IPS DF 19.7 (cell line): ENCODE data around the gene EYA3.
"Not testable (repeated sequence)": the region's sequence is repeated elsewhere in the genome, so short reads cannot be mapped to it uniquely, and the experiment has no call there.

Source experiments
- DNase-seq: peaks from one replicate; pipeline ENCODE4 v3.0.0-alpha.2; 2013; ENCODE audit warnings: low read depth, low spot score

EYA3 gene

GRCh38 chr1:28028873-28029654 lies 59.3 kb downstream of the EYA3 start:
- DNase-seq = no peak

DNA sequence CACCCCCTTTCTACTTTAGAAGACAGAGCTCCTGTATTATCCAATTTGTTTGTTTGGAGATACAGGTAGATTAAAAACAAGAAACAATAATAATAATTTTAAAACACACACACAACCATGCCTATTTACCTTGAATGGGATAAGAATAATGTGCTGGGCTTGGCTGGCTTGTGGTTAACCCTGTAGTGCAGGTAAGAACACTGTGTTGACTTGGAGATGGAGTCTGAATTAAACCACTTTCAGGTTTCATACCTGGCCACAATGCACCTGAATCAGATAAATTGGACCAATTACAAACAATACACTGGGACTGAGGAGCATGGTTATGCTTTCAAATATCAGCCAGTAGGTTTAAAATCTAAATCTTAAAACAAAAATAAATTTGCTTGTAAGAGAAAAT lies 60.8 kb downstream of the EYA3 start:
- DNase-seq = no peak

- no peak for DNase-seq
Observed at GRCh38 chr1:28027238-28027637, 61.2 kb downstream of the EYA3 start.

- no peak for DNase-seq
Observed at GRCh38 chr1:28026329-28026728, 62.1 kb downstream of the EYA3 start.

DNA sequence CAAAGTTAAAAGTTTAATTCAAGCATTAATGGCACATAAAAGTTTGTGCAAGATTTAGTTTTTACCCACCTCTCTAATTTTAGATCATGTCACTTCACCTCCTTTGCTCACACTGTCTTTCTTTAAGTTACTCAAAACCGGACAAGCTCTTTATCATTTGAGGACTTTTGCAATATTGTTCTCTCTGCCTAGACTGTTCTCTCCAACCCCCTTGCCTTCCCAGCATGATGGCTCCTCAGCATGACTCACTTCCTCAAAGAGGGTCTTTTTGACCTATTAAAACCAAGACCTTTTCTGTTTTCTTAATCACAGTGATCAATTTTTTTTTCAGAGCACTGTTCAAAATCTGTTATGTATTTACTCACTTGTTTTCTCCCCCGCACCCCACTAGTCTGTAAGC lies 67.3 kb downstream of the EYA3 start:
- DNase-seq = no peak

DNA sequence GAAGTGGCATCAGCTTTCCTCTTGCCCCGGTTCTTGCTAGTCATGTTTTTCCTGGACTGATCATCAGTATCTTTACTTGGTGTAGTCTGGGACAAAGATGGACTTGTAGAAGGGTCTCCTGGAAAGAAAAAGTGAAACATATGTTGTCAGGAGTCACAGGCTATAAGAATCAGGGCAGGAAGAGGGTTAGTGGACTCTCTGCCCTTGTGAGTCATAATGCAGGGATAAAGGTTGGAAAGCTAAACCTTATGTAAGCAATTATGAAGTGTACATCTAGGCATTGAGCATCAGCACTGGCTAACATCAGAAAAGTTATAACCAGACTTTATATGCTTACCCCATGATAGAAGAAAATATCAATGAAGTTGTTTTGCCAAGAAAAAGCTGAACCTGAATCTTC lies 77.4 kb downstream of the EYA3 start:
- DNase-seq = no peak

DNA sequence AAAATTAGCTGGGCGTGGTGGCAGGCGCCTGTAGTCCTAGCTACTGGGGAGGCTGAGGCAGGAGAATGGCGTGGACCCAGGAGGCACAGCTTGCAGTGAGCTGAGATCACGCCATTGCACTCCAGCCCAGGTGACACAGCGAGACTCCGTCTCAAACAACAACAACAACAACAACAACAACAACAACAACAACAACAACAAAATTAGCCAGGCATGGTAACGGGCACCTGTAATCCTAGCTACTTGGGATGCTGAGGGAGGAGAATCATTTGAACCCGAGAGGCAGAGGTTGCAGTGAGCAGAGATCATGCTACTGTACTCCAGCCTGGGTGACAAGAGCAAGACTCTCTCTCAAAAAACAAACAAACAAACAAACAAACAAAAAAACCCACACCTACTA lies 85.3 kb downstream of the EYA3 start:
- DNase-seq = not testable (repeated sequence)

DNA sequence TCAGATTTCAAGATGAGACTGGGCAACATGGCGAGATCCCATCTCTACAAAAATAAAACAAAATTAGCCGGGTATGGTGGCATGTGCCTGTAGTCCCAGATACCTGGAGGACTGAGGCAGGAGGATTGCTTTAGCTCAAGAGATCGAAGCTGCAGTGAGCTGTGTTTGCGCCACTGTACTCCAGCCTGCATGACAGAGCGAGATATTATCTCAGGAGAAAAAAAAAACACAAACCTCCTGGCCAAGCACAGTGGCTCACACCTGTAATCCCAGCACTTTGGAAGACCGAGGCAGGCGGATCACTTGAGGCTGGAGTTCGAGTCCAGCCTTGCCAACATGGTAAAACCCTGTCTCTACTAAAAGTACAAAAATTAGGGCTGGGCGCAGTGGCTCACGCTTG lies 85.8 kb downstream of the EYA3 start:
- DNase-seq = no peak

DNA sequence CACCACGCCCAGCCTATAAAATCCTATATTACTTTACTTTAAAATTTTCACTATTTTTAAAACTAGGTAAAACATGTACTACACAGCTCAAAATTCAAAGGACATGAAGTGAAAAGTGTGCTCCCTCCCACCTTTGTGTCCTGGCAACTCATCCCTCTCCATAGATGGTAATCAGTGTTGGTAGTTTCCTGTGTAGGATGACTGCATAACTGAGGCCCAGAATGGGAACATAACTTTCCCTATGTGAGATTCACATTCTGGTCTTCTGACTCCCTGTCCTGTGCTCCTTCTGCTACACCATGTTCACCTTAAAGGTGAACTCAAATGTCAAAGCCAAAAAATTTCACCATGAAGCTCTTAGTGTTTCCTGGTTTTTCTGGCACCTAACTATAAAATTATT lies 89.4 kb downstream of the EYA3 start:
- DNase-seq = no peak

GRCh38 chr1:27994526-27994925 lies 93.9 kb downstream of the EYA3 start:
- DNase-seq = not testable (repeated sequence)

- no peak for DNase-seq
Observed at GRCh38 chr1:27994060-27994459, 94.3 kb downstream of the EYA3 start.

DNA sequence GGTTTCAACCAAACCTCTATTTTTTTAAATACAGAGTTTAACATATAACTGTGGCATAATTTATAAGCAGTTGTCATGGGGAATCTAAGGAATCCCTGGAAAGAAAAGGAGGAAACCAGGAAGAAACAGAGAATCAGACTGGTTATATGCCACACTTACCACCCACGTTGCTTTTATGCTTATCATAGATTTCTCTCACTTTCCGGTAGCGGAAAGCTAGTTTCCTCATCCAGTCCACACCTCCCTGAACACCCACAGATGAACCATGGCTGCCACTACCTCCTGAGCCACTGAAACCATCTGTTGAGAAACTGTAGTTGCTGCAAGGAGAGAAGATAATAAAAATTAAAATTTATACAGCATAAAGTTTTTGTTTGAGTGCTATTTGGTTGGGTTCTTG lies 95.2 kb downstream of the EYA3 start:
- no peak for DNase-seq

DNA sequence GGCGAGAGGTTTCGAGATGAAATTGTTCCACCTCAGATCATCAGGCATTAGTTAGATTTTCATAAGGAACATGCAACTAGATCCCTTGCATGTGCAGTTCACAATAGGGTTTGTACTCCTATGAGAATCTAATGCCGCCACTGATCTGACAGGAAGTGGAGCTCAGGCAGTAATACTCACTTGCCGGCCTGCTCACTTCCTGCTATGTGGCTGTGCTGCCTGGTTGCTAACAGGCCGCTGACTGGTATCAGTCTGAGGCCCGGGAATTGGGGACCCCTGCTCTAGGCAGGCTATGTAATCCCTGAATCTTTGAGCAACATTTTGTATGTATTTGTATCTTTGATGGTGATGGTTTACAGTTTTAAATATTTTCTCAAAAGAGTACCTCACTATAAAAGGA lies 96.1 kb downstream of the EYA3 start:
- no peak for DNase-seq

GRCh38 chr1:27990920-27991537 lies 97.4 kb downstream of the EYA3 start:
- no peak for DNase-seq

- DNase-seq = no peak
Observed at GRCh38 chr1:27981145-27981544, 107.3 kb downstream of the EYA3 start.

DNA sequence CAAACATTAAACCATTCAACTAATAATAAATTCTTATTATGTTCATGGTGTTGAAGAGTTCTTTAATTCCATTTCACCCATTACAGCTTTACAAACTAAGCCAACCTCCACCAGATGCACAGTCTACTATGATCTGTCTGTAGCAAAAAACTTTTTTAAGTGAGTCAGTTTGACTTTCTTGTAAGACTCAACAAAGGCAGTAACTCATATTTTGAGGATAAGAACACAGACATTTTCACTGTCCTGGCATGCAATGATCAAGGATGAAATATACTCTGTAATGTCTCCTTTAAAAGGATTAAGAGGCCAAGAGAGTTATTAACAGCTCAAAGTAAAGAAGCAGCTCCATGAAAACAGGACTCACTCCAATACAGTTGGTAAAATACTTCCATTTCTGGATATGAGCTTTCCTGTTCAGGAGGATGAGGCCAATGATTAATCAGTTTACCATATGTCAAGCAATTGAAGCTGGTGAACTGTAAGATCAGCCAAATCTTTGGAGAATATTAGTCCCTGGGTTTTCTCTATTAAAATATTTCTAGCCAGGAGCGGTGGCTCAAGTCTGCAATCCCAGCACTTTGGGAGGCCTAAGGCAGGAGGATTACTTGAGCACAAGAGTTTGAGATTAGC lies 108.1 kb downstream of the EYA3 start:
- DNase-seq = no peak

- no peak for DNase-seq
Observed at GRCh38 chr1:27979859-27980201, 108.6 kb downstream of the EYA3 start.

DNA sequence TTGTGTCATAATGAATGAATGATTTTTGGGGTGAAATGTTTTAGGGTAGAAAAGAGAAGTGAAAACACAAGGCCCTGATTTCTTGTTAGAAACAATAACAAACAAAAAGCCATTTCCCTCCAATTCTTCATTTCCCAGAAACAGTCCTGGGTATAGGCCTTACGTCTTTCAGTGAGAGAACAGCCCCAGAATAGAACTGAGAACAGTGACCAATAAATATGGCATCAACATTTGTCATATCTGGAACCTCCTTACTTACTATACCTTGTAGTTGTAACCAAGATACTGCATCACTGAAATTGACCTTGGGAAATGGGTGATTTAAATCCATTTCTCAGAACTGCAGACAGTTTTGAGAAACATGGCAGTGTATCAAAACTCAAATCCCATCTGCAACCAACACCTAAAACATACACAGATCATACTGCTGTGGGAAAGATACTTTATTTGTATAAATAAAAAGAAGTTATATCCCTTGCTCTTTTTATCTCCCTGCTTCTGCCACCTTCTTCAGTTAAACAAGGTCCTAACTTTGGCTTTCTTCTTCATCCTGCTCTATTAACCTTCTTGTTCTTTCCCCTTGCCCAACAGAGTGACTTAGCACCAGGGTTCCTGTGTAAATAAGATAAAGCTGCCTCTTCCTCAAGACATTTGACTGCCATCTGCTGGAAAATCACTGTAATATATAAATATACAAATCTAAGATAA lies 109.1 kb downstream of the EYA3 start:
- DNase-seq = no peak

DNA sequence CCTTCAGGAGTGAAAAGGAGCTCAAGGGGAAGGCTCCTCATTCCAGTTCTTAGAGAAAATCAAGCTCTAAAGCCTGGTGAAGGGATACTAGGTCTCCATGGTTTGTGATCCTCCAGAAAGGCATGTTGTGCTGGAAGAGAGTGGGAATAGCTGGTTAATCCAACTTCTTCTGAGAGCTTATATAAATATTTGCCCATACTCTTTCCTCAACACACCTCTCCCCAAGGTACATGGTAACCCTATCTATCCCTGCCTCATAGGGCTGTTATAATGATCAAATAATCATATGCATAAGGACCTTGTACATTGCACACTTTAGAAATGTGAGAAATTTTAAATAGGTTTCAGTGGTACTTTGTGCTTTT lies 114.0 kb downstream of the EYA3 start:
- no peak for DNase-seq

GRCh38 chr1:27973771-27974416 lies 114.5 kb downstream of the EYA3 start:
- no peak for DNase-seq

DNA sequence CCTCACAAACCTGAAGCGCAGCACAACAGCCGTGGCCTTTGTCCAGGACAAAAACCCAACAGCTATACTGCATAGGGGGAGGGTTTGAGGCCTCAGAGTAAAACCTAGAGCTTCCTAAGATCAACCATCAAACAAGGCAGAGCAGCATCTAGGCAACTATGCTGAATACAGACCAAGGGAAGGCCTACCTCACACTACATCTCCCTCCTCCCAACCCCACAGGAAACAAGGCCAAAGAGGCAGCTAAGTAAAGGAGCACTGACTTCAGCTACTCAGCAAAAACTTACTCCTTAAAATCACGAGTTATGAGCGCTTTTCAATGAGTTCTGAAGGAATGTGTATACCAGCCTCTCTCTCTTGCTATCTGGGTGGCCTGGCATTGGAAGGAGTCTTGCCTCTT lies 116.3 kb downstream of the EYA3 start:
- no peak for DNase-seq

- no peak for DNase-seq
Observed at GRCh38 chr1:27971674-27972073, 116.7 kb downstream of the EYA3 start.
